ENCODE measurements around the gene MUL1. TPM values are rescaled to one million over a fixed set of nuclear protein-coding genes. Genes with fewer than 3 reads are reported as not detected.

Gene MUL1
- total and polyA plus RNA-seq, 2 of the 8 experiments (the other 6 are each of a cell fraction or from before 2014, with no cell fraction given) = 16.4 to 20.8 TPM

DNA sequence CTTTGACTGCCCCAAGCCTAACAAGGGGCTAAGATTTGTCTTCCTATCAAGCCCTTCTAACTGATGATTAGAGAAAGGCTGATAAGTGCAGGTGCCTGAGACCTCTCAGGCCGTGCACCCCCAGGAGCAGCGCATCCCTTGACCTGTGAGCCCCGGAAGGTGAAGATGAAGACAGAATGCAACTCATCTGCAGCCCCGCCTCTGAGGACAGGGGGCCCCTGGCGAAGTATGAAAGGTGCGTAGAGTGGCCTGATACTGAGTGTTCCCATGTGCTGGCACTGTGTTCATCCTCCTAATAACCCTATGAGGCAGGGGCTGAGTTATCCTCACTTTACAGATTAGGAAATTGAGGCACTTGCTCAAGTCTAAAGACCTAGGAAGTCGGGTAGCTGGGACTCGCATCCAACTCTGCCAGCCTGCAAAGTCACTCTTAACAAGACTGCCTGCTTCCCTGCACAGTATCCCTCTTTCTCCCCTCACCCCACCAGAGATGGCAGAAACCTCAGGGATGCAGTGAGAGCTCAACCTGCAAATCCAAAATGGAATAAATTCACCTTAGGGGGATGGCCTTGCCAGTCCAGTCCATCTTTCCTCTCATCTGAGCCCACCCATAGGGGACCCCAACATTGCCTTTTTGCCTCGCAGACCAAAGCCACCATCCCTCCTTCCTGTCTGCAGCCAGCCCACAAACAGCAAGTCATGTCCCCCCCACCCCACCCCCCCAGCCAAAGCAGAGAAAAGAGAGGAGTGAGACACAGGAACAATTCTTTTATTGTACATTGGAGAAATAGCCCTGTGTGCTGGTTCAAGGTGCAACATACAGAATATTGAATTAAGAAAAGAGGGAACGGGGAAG lies 26.1 kb downstream of the MUL1 start:
- H2AK5ac ChIP-seq (ENCODE audit: low read depth, low read length) = no peak overlapping the region
- no peaks in the 10 kb centered on the region for H3K79me2 ChIP-seq (ENCODE audit: control insufficient read depth in 1 of 2, insufficient read depth in 2 of 2, low read length in 2 of 2)
- no peak overlapping the region for H3K56ac ChIP-seq (replicated peaks; ENCODE audit: insufficient read length, low read depth, low read length)
- CTCF ChIA-PET (ENCODE audit: partially characterized antibody) = interaction anchor here (0.9 to 3.7 kb wide), 12 partner anchors 9 to 562 kb away, joined by 3 to 42 read pairs (median 4); no protein-coding TSS in a partner anchor
- H4K91ac ChIP-seq (replicated peaks; ENCODE audit: insufficient read length, low read length) = no peak overlapping the region
- DNase-seq (ENCODE audit: low read depth in 1 of 2, low spot score in 2 of 2) (no peak), FAIRE-seq (no peak)
- H2BK20ac ChIP-seq (ENCODE audit: low read length) = no peak overlapping the region
- 57% methylated on average over 10 of the region's 10 CpGs; no CpG with 5 or more reads in 1 of the 2 experiments for WGBS, 2 experiments (ENCODE audit: extremely low coverage in 1 of 2, insufficient coverage in 1 of 2, insufficient read length in 1 of 2, insufficient replicate concordance in 2 of 2, low coverage in 1 of 2, low lambda C conversion rate in 2 of 2, missing lambda C conversion rate in 1 of 2)
- POLR2A ChIA-PET (ENCODE audit: partially characterized antibody) = interaction anchor here (1.0 kb wide), 1 partner anchor 10 kb away, joined by 4 read pairs; no protein-coding TSS in a partner anchor
- no peak overlapping the region for H4K5ac ChIP-seq (ENCODE audit: insufficient read length, low read depth, low read length)
- peaks cover 4 to 39% (median 26%) of the 10 kb centered on the region in 4 experiments for H3K27me3 ChIP-seq (replicated peaks in 1 of 4; ENCODE audit: control insufficient read depth in 3 of 4, extremely low read depth in 1 of 4, insufficient read depth in 3 of 4, low read length in 3 of 4)
- no peak overlapping the region for H4K8ac ChIP-seq (ENCODE audit: extremely low read depth, insufficient read depth, low read length)
- no peak overlapping the region for H3K4ac ChIP-seq (replicated peaks; ENCODE audit: insufficient read length, low read depth, low read length)
- no peak overlapping the region for H3K14ac ChIP-seq (ENCODE audit: insufficient read length)
- no peak overlapping the region for H3K9ac ChIP-seq (replicated peaks in 1 of 4; ENCODE audit: extremely low read depth in 1 of 4, low read depth in 3 of 4, low read length in 3 of 4)
- H4K20me1 ChIP-seq (replicated peaks in 1 of 2; ENCODE audit: control insufficient read depth in 1 of 2, insufficient read depth in 2 of 2, low read length in 2 of 2) = peaks cover 3 to 7% of the 10 kb centered on the region in 2 experiments
- no peak for TF ChIP-seq SIX5 (IDR thresholded peaks at IDR 0.05; ENCODE audit: low read depth, low read length)
- TF ChIP-seq HDAC6 (IDR thresholded peaks at IDR 0.05; ENCODE audit: low read depth, low read length) = no peak
- TF ChIP-seq JUND (IDR thresholded peaks at IDR 0.05; ENCODE audit: low read length) = no peak
- no peak for TF ChIP-seq NANOG (IDR thresholded peaks at IDR 0.05; ENCODE audit: insufficient read depth, low read depth, low read length, poor library complexity, severe bottlenecking)
- no peak for TF ChIP-seq SIRT6 (IDR thresholded peaks at IDR 0.05; ENCODE audit: low read length)
- TF ChIP-seq CEBPB (IDR thresholded peaks at IDR 0.05; ENCODE audit: low read depth, low read length) = no peak
- no peak for TF ChIP-seq ZNF274 (IDR thresholded peaks at IDR 0.05; ENCODE audit: borderline replicate concordance, extremely low read depth, low read length)
- TF ChIP-seq GTF2F1 (IDR thresholded peaks at IDR 0.05; ENCODE audit: borderline replicate concordance, low read depth, low read length) = no peak
- TF ChIP-seq TAF7 (optimal IDR thresholded peaks at IDR 0.05; ENCODE audit: borderline replicate concordance, low read depth, low read length) = no peak
- no peak for TF ChIP-seq BACH1 (IDR thresholded peaks at IDR 0.05; ENCODE audit: low read length)
- TF ChIP-seq FOSL1 (IDR thresholded peaks at IDR 0.05; ENCODE audit: insufficient read depth, low read depth, low read length) = no peak
- TF ChIP-seq CHD1 (IDR thresholded peaks at IDR 0.05; ENCODE audit: low read depth, low read length) = no peak
- H3K4me2 ChIP-seq (ENCODE audit: insufficient read depth in 1 of 2, low read depth in 2 of 2, low read length in 2 of 2) = no peak overlapping the region
- no peaks in the 10 kb centered on the region for H3K36me3 ChIP-seq (ENCODE audit: control insufficient read depth in 2 of 4, insufficient read depth in 4 of 4, low read length in 3 of 4)
- no peak overlapping the region for H2BK5ac ChIP-seq (ENCODE audit: low read depth, low read length)
- no peaks in the 10 kb centered on the region for H3K9me3 ChIP-seq (ENCODE audit: insufficient read depth in 2 of 2, low read depth in 1 of 2, low read length in 1 of 2)
- no peak overlapping the region for H3K27ac ChIP-seq (ENCODE audit: low read depth, low read length)
- H3K4me3 ChIP-seq (ENCODE audit: extremely low read depth in 1 of 4, insufficient read depth in 2 of 4, low read depth in 3 of 4, low read length in 4 of 4) = no peak overlapping the region; a peak in 1 of 8 replicates
- peaks cover 26% of the 10 kb centered on the region for H3K23me2 ChIP-seq (ENCODE audit: low read depth, low read length)
- no peak overlapping the region for H2BK120ac ChIP-seq (replicated peaks; ENCODE audit: low read depth, low read length)
- no peaks in the 10 kb centered on the region for H3K79me1 ChIP-seq (ENCODE audit: low read depth, low read length)
- no peak overlapping the region for H2AFZ ChIP-seq (ENCODE audit: low read length)
- H2BK12ac ChIP-seq (ENCODE audit: low read depth, low read length) = no peak overlapping the region
- H2BK15ac ChIP-seq (ENCODE audit: low read length) = no peak overlapping the region
- H3K4me1 ChIP-seq (replicated peaks in 1 of 4; ENCODE audit: control insufficient read depth in 3 of 4, insufficient read depth in 4 of 4, low read length in 3 of 4) = peaks cover 8 to 21% (median 11%) of the 10 kb centered on the region in 4 experiments
- H3K23ac ChIP-seq (ENCODE audit: insufficient read length) = no peak overlapping the region
- H3K18ac ChIP-seq (ENCODE audit: extremely low read depth, low read length) = no peak overlapping the region
